Measurements from ENCODE around the gene PCBP2.

PCBP2 gene

GRCh38 chr12:53506881-53507602 is 55.1 kb downstream of the PCBP2 start, which contains the start of gene NPFF:
Gene NPFF (minus strand): TSS chr12:53507484. CDS start chr12:53507474, 10 bp downstream.
- Histone ChIP-seq H3K36me3 (ENCODE audit: control insufficient read depth, low read depth, low read length) (peaks cover 24% of the 10 kb centered on the region), H3K27me3 (ENCODE audit: control insufficient read depth, insufficient read depth, low read length) (no peaks in the 10 kb centered on the region), H3K27ac (ENCODE audit: low read length) (no peak within 1 kb of the TSS), H3K9ac (ENCODE audit: low read length) (no peak within 1 kb of the TSS), H3K4me1 (ENCODE audit: control insufficient read depth, low read depth, low read length) (peaks cover under 1% of the 10 kb centered on the region), H3K9me3 (ENCODE audit: control insufficient read depth, low read depth, low read length) (no peaks in the 10 kb centered on the region), H3K4me3 (ENCODE audit: low read length) (no peak within 1 kb of the TSS)

- Histone ChIP-seq H3K4me3 (ENCODE audit: low read length) (no peak overlapping the region), H3K36me3 (ENCODE audit: control insufficient read depth, low read depth, low read length) (peaks cover 24% of the 10 kb centered on the region), H3K4me1 (ENCODE audit: control insufficient read depth, low read depth, low read length) (no peaks in the 10 kb centered on the region), H3K27me3 (ENCODE audit: control insufficient read depth, insufficient read depth, low read length) (no peaks in the 10 kb centered on the region), H3K27ac (ENCODE audit: low read length) (no peak overlapping the region), H3K9ac (ENCODE audit: low read length) (no peak overlapping the region), H3K9me3 (ENCODE audit: control insufficient read depth, low read depth, low read length) (no peaks in the 10 kb centered on the region)
Observed at GRCh38 chr12:53507603-53507885, 55.6 kb downstream of the PCBP2 start.

GRCh38 chr12:53508534-53509170 is 56.8 kb downstream of the PCBP2 start:
- Histone ChIP-seq H3K27ac (ENCODE audit: low read length) (no peak overlapping the region), H3K27me3 (ENCODE audit: control insufficient read depth, insufficient read depth, low read length) (no peaks in the 10 kb centered on the region), H3K4me1 (ENCODE audit: control insufficient read depth, low read depth, low read length) (no peaks in the 10 kb centered on the region), H3K9ac (ENCODE audit: low read length) (no peak overlapping the region), H3K4me3 (ENCODE audit: low read length) (no peak overlapping the region), H3K36me3 (ENCODE audit: control insufficient read depth, low read depth, low read length) (peaks cover 24% of the 10 kb centered on the region), H3K9me3 (ENCODE audit: control insufficient read depth, low read depth, low read length) (no peaks in the 10 kb centered on the region)

- H3K27ac ChIP-seq (ENCODE audit: low read length): no peak overlapping the region
- no peaks in the 10 kb centered on the region for H3K9me3 ChIP-seq (ENCODE audit: control insufficient read depth, low read depth, low read length)
- H3K4me1 ChIP-seq (ENCODE audit: control insufficient read depth, low read depth, low read length): no peaks in the 10 kb centered on the region
- H3K4me3 ChIP-seq (ENCODE audit: low read length): no peak overlapping the region
- no peak overlapping the region for H3K9ac ChIP-seq (ENCODE audit: low read length)
- no peaks in the 10 kb centered on the region for H3K27me3 ChIP-seq (ENCODE audit: control insufficient read depth, insufficient read depth, low read length)
- peaks cover 20% of the 10 kb centered on the region for H3K36me3 ChIP-seq (ENCODE audit: control insufficient read depth, low read depth, low read length)
Observed at GRCh38 chr12:53510181-53510812, 58.4 kb downstream of the PCBP2 start.

GRCh38 chr12:53513712-53514410 is 62.0 kb downstream of the PCBP2 start:
- Histone ChIP-seq H3K9me3 (ENCODE audit: control insufficient read depth, low read depth, low read length) (no peaks in the 10 kb centered on the region), H3K9ac (ENCODE audit: low read length) (no peak overlapping the region), H3K27ac (ENCODE audit: low read length) (no peak overlapping the region), H3K4me3 (ENCODE audit: low read length) (no peak overlapping the region), H3K36me3 (ENCODE audit: control insufficient read depth, low read depth, low read length) (peaks cover 12% of the 10 kb centered on the region), H3K27me3 (ENCODE audit: control insufficient read depth, insufficient read depth, low read length) (no peaks in the 10 kb centered on the region), H3K4me1 (ENCODE audit: control insufficient read depth, low read depth, low read length) (no peaks in the 10 kb centered on the region)

GRCh38 chr12:53514628-53515290 is 62.9 kb downstream of the PCBP2 start:
- Histone ChIP-seq H3K27me3 (ENCODE audit: control insufficient read depth, insufficient read depth, low read length) (no peaks in the 10 kb centered on the region), H3K36me3 (ENCODE audit: control insufficient read depth, low read depth, low read length) (peaks cover 12% of the 10 kb centered on the region), H3K9ac (ENCODE audit: low read length) (no peak overlapping the region), H3K27ac (ENCODE audit: low read length) (no peak overlapping the region), H3K4me3 (ENCODE audit: low read length) (no peak overlapping the region), H3K9me3 (ENCODE audit: control insufficient read depth, low read depth, low read length) (no peaks in the 10 kb centered on the region), H3K4me1 (ENCODE audit: control insufficient read depth, low read depth, low read length) (no peaks in the 10 kb centered on the region)

GRCh38 chr12:53515291-53515680 is 63.4 kb downstream of the PCBP2 start:
- H3K36me3 ChIP-seq (ENCODE audit: control insufficient read depth, low read depth, low read length): peaks cover 12% of the 10 kb centered on the region
- no peak overlapping the region for H3K4me3 ChIP-seq (ENCODE audit: low read length)
- H3K4me1 ChIP-seq (ENCODE audit: control insufficient read depth, low read depth, low read length): no peaks in the 10 kb centered on the region
- H3K9ac ChIP-seq (ENCODE audit: low read length): no peak overlapping the region
- H3K9me3 ChIP-seq (ENCODE audit: control insufficient read depth, low read depth, low read length): no peaks in the 10 kb centered on the region
- H3K27me3 ChIP-seq (ENCODE audit: control insufficient read depth, insufficient read depth, low read length): no peaks in the 10 kb centered on the region
- H3K27ac ChIP-seq (ENCODE audit: low read length): no peak overlapping the region

- Histone ChIP-seq H3K27me3 (ENCODE audit: control insufficient read depth, insufficient read depth, low read length) (no peaks in the 10 kb centered on the region), H3K36me3 (ENCODE audit: control insufficient read depth, low read depth, low read length) (peaks cover 16% of the 10 kb centered on the region), H3K9me3 (ENCODE audit: control insufficient read depth, low read depth, low read length) (no peaks in the 10 kb centered on the region), H3K9ac (ENCODE audit: low read length) (no peak overlapping the region), H3K27ac (ENCODE audit: low read length) (no peak overlapping the region), H3K4me3 (ENCODE audit: low read length) (no peak overlapping the region), H3K4me1 (ENCODE audit: control insufficient read depth, low read depth, low read length) (no peaks in the 10 kb centered on the region)
Observed at GRCh38 chr12:53516758-53517455, 65.0 kb downstream of the PCBP2 start.

GRCh38 chr12:53518381-53518780 is 66.5 kb downstream of the PCBP2 start:
- Histone ChIP-seq H3K27ac (ENCODE audit: low read length) (no peak overlapping the region), H3K36me3 (ENCODE audit: control insufficient read depth, low read depth, low read length) (peaks cover 23% of the 10 kb centered on the region), H3K9ac (ENCODE audit: low read length) (no peak overlapping the region), H3K4me1 (ENCODE audit: control insufficient read depth, low read depth, low read length) (no peaks in the 10 kb centered on the region), H3K4me3 (ENCODE audit: low read length) (no peak overlapping the region), H3K9me3 (ENCODE audit: control insufficient read depth, low read depth, low read length) (no peaks in the 10 kb centered on the region), H3K27me3 (ENCODE audit: control insufficient read depth, insufficient read depth, low read length) (no peaks in the 10 kb centered on the region)

- Histone ChIP-seq H3K36me3 (ENCODE audit: control insufficient read depth, low read depth, low read length) (peaks cover 11% of the 10 kb centered on the region), H3K4me1 (ENCODE audit: control insufficient read depth, low read depth, low read length) (no peaks in the 10 kb centered on the region), H3K4me3 (ENCODE audit: low read length) (no peak overlapping the region), H3K9ac (ENCODE audit: low read length) (no peak overlapping the region), H3K27me3 (ENCODE audit: control insufficient read depth, insufficient read depth, low read length) (no peaks in the 10 kb centered on the region), H3K27ac (ENCODE audit: low read length) (no peak overlapping the region), H3K9me3 (ENCODE audit: control insufficient read depth, low read depth, low read length) (no peaks in the 10 kb centered on the region)
Observed at GRCh38 chr12:53523131-53523530, 71.2 kb downstream of the PCBP2 start.

GRCh38 chr12:53524476-53524875 is 72.6 kb downstream of the PCBP2 start:
- no peaks in the 10 kb centered on the region for H3K27me3 ChIP-seq (ENCODE audit: control insufficient read depth, insufficient read depth, low read length)
- peaks cover 11% of the 10 kb centered on the region for H3K36me3 ChIP-seq (ENCODE audit: control insufficient read depth, low read depth, low read length)
- no peak overlapping the region for H3K9ac ChIP-seq (ENCODE audit: low read length)
- no peak overlapping the region for H3K4me3 ChIP-seq (ENCODE audit: low read length)
- no peaks in the 10 kb centered on the region for H3K4me1 ChIP-seq (ENCODE audit: control insufficient read depth, low read depth, low read length)
- no peaks in the 10 kb centered on the region for H3K9me3 ChIP-seq (ENCODE audit: control insufficient read depth, low read depth, low read length)
- no peak overlapping the region for H3K27ac ChIP-seq (ENCODE audit: low read length)

Measured in iPS-18a (cell line).